HepG2 (cell line): ENCODE results near the gene DLG3. TPM values are rescaled to one million over a fixed set of nuclear protein-coding genes. Genes with fewer than 3 reads are reported as not detected.

ENCODE experiments used
- ATAC-seq: fragments of 200-7000 bp; cut with Tn5 transposase; 3 replicates; pipeline ENCODE4 v1.9.1; 2020; ENCODE audit warnings: mild to moderate bottlenecking, moderate library complexity
- BruUV-seq: library from RNA; stranded (reverse); fragments of 400-500 nt; replicated peaks from 2 replicates; lab custom pipeline; 2021; lab: Mats Ljungman, UMichigan
- CTCF ChIA-PET: fragments of 300-600 bp; formaldehyde crosslinking; extraction: SDS; loops from one replicate; lab custom pipeline; 2021; ENCODE audit warnings: low total read pairs, inconsistent platforms, low intra/inter-chr PET ratio; lab: Yijun Ruan, JAX
- POLR2A ChIA-PET: fragments of 350-600 bp; sonication (Branson Sonifier 250); formaldehyde crosslinking; loops from one replicate; lab custom pipeline; 2020; ENCODE audit warnings: antibody characterized with exemption, inconsistent platforms; lab: Yijun Ruan, JAX
- DNase-seq: peaks from one replicate; pipeline ENCODE4 v3.0.0-alpha.2; 2015; ENCODE audit warnings: low spot score
- FAIRE-seq: peaks from 3 replicates; lab custom pipeline; 2011; peaks lifted over from hg19 to GRCh38; lab: Jason Lieb, UNC
- H2AFZ ChIP-seq: one replicate; pipeline ENCODE4 v1.6.1; 2011; ENCODE audit warnings: low read length, inconsistent platforms
- H3K27ac ChIP-seq: fragments of 300-600 bp; 3 replicates; pipeline ENCODE4 v1.8.0; 2011; ENCODE audit warnings: mixed run types, mild to moderate bottlenecking, mixed read lengths, low read length, inconsistent platforms; ENCODE audit not compliant: insufficient read depth; ENCODE audit errors: extremely low read length
- H3K27me3 ChIP-seq, 2 experiments: fragments of 200-600 bp in 1 of 2; 2 replicates in 1 of 2; 3 replicates in 1 of 2; pipeline versions ENCODE4 v1.6.0 to v1.8.0; 2011; ENCODE audit warnings: low read length in 2 of 2, mild to moderate bottlenecking in 2 of 2, moderate library complexity in 2 of 2, inconsistent platforms in 1 of 2; ENCODE audit not compliant: insufficient read depth in 2 of 2, control insufficient read depth in 1 of 2
- H3K36me3 ChIP-seq, 2 experiments: fragments of 200-600 bp in 1 of 2; replicated peaks in 1 of 2; 2 replicates in 1 of 2; 3 replicates in 1 of 2; pipeline versions ENCODE4 v1.5.1 to v1.8.0; 2011; ENCODE audit warnings: low read length in 2 of 2, inconsistent platforms in 1 of 2; ENCODE audit not compliant: insufficient read depth in 2 of 2, control insufficient read depth in 1 of 2
- H3K4me1 ChIP-seq: 2 replicates; pipeline ENCODE4 v1.5.1; 2012; ENCODE audit warnings: low read length, inconsistent platforms; ENCODE audit not compliant: insufficient read depth
- H3K4me2 ChIP-seq: 2 replicates; pipeline ENCODE4 v1.6.0; 2011; ENCODE audit warnings: low read depth, low read length, inconsistent platforms
- H3K4me3 ChIP-seq, 3 experiments: fragments of 200-600 bp in 1 of 3; sonication (generic), shearing (Covaris generic) in 1 of 3; replicated peaks in 1 of 3; 2 replicates each; pipeline ENCODE4 v1.5.1; 2011 to 2016; ENCODE audit warnings: low read length in 3 of 3, inconsistent platforms in 2 of 3, low read depth in 2 of 3, mild to moderate bottlenecking in 2 of 3, control low read depth in 1 of 3, mixed read lengths in 1 of 3; ENCODE audit not compliant: insufficient read depth in 1 of 3
- H3K79me2 ChIP-seq: one replicate; pipeline ENCODE4 v1.6.1; 2011; ENCODE audit warnings: low read length, inconsistent platforms; ENCODE audit not compliant: insufficient read depth
- H3K9ac ChIP-seq: 2 replicates; pipeline ENCODE4 v1.6.0; 2011; ENCODE audit warnings: mild to moderate bottlenecking, low read depth, low read length, inconsistent platforms; ENCODE audit not compliant: insufficient read depth
- H3K9me3 ChIP-seq: 2 replicates; pipeline ENCODE4 v1.5.1; 2012; ENCODE audit warnings: mild to moderate bottlenecking, low read length
- H4K20me1 ChIP-seq: 2 replicates; pipeline ENCODE4 v1.6.0; 2011; ENCODE audit warnings: inconsistent platforms, mild to moderate bottlenecking, low read length, moderate library complexity; ENCODE audit not compliant: insufficient read depth
- ATF7-NPFF ChIP-seq: sonication (generic); formaldehyde crosslinking; IDR thresholded peaks from 2 replicates; pipeline ENCODE4 v1.8.1; 2023; ENCODE audit warnings: mild to moderate bottlenecking, low read depth, missing genetic modification reagents, moderate library complexity
- CEBPB ChIP-seq: IDR thresholded peaks from 2 replicates; pipeline ENCODE4 v1.6.1; 2011; ENCODE audit warnings: low read depth, low read length, improper control_type of control experiment, borderline replicate concordance
- CEBPG ChIP-seq: IDR thresholded peaks from 2 replicates; pipeline ENCODE4 v1.6.1; 2016
- ETV5 ChIP-seq: IDR thresholded peaks from 2 replicates; pipeline ENCODE4 v1.6.1; 2018; ENCODE audit warnings: missing biosample characterization, missing genetic modification reagents, inconsistent platforms, borderline replicate concordance
- HOXD1 ChIP-seq: sonication (generic); formaldehyde crosslinking; IDR thresholded peaks from 2 replicates; pipeline ENCODE4 v1.5.0; 2020; ENCODE audit warnings: missing genetic modification reagents
- ISX ChIP-seq: sonication (generic); formaldehyde crosslinking; conservative IDR thresholded peaks from 2 replicates; pipeline ENCODE4 v1.5.0; 2020; ENCODE audit warnings: missing genetic modification reagents
- KDM2A ChIP-seq: sonication (generic); formaldehyde crosslinking; IDR thresholded peaks from 2 replicates; pipeline ENCODE4 v1.4.0; 2020; ENCODE audit warnings: low read depth, missing genetic modification reagents, borderline replicate concordance
- KMT2A ChIP-seq: sonication (generic); formaldehyde crosslinking; IDR thresholded peaks from 2 replicates; pipeline ENCODE4 v1.4.0; 2020; ENCODE audit warnings: missing genetic modification reagents
- TMF1 ChIP-seq: sonication (generic); formaldehyde crosslinking; IDR thresholded peaks from 2 replicates; pipeline ENCODE4 v1.8.1; 2022; ENCODE audit warnings: low read depth, missing genetic modification reagents
- ZNF337 ChIP-seq: sonication (generic); formaldehyde crosslinking; IDR thresholded peaks from 2 replicates; pipeline ENCODE4 v1.5.1; 2020; ENCODE audit warnings: missing genetic modification reagents, low read depth, mild to moderate bottlenecking, borderline replicate concordance
- ZNF629 ChIP-seq: sonication (generic); formaldehyde crosslinking; conservative IDR thresholded peaks from 2 replicates; pipeline ENCODE4 v1.5.0; 2020; ENCODE audit warnings: missing genetic modification reagents
- ZNF747 ChIP-seq: sonication (generic); formaldehyde crosslinking; IDR thresholded peaks from 2 replicates; pipeline ENCODE4 v1.8.1; 2023; ENCODE audit warnings: missing genetic modification reagents, mild to moderate bottlenecking, borderline replicate concordance
- ZNF775 ChIP-seq: sonication (generic); formaldehyde crosslinking; IDR thresholded peaks from 2 replicates; pipeline ENCODE4 v1.4.0; 2020; ENCODE audit warnings: missing genetic modification reagents, mild to moderate bottlenecking, moderate library complexity, borderline replicate concordance
- ZNF790 ChIP-seq: sonication (generic); formaldehyde crosslinking; IDR thresholded peaks from 2 replicates; pipeline ENCODE4 v1.8.0; 2022; ENCODE audit warnings: missing genetic modification reagents, mild to moderate bottlenecking, borderline replicate concordance
- ZSCAN22 ChIP-seq: sonication (generic); formaldehyde crosslinking; IDR thresholded peaks from 2 replicates; pipeline ENCODE4 v1.4.0; 2020; ENCODE audit warnings: mild to moderate bottlenecking, missing genetic modification reagents
- ZSCAN9 ChIP-seq: IDR thresholded peaks from 2 replicates; pipeline ENCODE4 v1.6.1; 2016; ENCODE audit warnings: borderline replicate concordance
- WGBS: methylation state at CpG from one replicate; pipeline ENCODE4 v1.1.6; 2017; ENCODE audit warnings: low lambda C conversion rate; 5-methylcytosine and 5-hydroxymethylcytosine counted together
- in situ Hi-C: cut with HindIII; loops from 2 replicates; pipeline ENCODE4 v1.10.0; 2017; ENCODE audit warnings: low pct_unique_long_range_greater_than_20kb; ENCODE audit not compliant: extremely low pct_ligation_motif_present
- intact Hi-C: fragments of 100-400 bp; cut with micrococcal nuclease; formaldehyde crosslinking; loops from one replicate; pipeline ENCODE4 v1.10.0; 2022; ENCODE audit not compliant: unreplicated experiment
- polyA plus RNA-seq, 8 experiments: library from polyadenylated mRNA; depleted of rRNA in 3 of 8; stranded (reverse) in 7 of 8; unstranded in 1 of 8; fragments of >200 nt; fragmentation: Illumina TruSeq in 4 of 8; extraction: Trizol in 4 of 8; gene quantifications; 2 replicates each; pipeline versions ENCODE4 v1.2.1 to v1.2.3, GENCODE V29; 2011 to 2016; ENCODE audit warnings: low read depth in 4 of 8, missing spikeins in 1 of 8, mixed read lengths in 1 of 8; ENCODE audit not compliant: insufficient read depth in 1 of 8
- total RNA-seq, 5 experiments: library from RNA; depleted of rRNA; stranded (reverse); fragments of >200 nt; fragmentation: Illumina TruSeq; extraction: Trizol; gene quantifications; 2 replicates each; pipeline ENCODE4 v1.2.3, GENCODE V29; 2016; ENCODE audit warnings: low read depth in 1 of 5
- TF ChIP-seq, protein P1 (sequence below): sonication (generic); formaldehyde crosslinking; IDR thresholded peaks from 2 replicates; pipeline ENCODE4 v1.4.0; 2020; ENCODE audit warnings: missing genetic modification reagents, borderline replicate concordance

DLG3 gene
- total and polyA plus RNA-seq, 2 of the 13 experiments (the other 11 are each of a cell fraction or from before 2014, with no cell fraction given), result 9.9 to 19.4 TPM

DNA sequence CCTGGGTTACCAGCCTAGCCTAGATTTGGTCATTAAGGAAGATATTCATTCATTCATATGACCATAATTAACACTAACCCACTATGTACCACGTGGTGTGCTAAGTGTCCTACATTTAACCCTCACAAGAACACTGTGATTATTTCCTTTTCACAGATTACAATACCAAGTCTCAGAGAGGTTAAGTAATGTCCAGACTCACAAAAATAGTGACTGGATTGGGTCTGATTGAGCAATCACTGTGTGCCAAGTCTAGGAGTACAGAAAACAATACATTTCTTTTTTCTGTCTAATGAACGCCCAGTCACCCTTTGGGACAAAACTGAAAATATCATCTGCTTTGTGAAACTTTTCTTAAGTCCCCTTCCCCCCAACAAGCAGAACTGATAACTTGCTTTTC, 7.6 kb upstream of the DLG3 start:
- in situ Hi-C loops, result no loop called here
- no TSS peak for BruUV-seq
- no peak for TF ChIP-seq ETV5 (CRISPR knock-in tag)
- TF ChIP-seq CEBPB, result peak; percentile 36; the same call in 1 of the 2 replicates
- TF ChIP-seq TMF1, result no peak
- TF ChIP-seq CEBPG (CRISPR knock-in tag), result peak; percentile 14; the same call in 1 of the 2 replicates
- TF ChIP-seq ISX (CRISPR knock-in tag), result no peak
- no peak for TF ChIP-seq ZNF747 (CRISPR knock-in tag)
- FAIRE-seq (no peak), ATAC-seq (no peak), DNase-seq (no peak)
- POLR2A ChIA-PET, result no interaction called here
- intact Hi-C loops, result no loop called here
- Histone ChIP-seq H3K79me2 (no peaks in the 10 kb centered on the region), H4K20me1 (no peaks in the 10 kb centered on the region), H2AFZ (no peak overlapping the region), H3K27me3 (no peaks in the 10 kb centered on the region), H3K27ac (no peak overlapping the region), H3K9ac (no peak overlapping the region), H3K4me2 (no peak overlapping the region), H3K36me3 (no peaks in the 10 kb centered on the region), H3K4me3 (no peak overlapping the region), H3K9me3 (no peaks in the 10 kb centered on the region), H3K4me1 (peaks cover 22% of the 10 kb centered on the region)
- CTCF ChIA-PET, result interaction anchor here (0.6 kb wide), 1 partner anchor 227 kb away, joined by 3 read pairs; no protein-coding TSS in a partner anchor
- WGBS, result 25% methylated on average over 2 of the region's 2 CpGs

DNA sequence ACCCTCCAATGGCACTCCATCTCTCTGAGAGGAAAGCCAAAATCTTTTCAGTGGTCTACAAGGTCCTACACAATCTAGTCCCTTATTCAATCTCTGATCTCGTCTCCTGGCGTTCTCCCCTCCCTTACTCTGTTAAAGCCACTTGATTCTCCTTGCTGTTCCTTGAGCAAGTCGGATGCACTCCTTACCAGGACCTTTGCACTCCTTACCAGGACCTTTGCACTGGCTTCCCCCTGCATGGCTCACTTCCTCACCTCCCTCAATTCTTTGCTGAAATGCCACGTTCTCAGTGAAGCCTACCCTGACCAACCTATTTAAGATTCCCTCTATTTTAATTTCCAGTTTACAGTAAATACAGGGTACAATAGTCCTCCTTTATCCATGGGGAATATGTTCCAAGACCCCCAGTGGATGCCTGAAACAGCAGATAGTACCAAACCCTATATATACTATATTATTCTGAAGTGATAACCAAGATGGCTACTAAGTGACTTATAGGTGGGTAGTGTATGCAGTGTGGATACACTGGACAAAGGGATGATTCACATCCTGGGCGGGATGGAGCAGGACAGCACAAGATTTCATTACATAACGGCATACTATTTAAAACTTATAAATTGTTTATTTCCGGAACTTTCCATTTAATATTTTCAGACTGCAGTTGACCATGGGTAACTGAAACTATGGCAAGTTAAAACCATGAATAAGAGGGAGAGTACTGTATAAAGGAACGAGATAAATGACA, 6.5 kb upstream of the DLG3 start:
- intact Hi-C loops (no loop called here), in situ Hi-C loops (no loop called here)
- BruUV-seq, result no TSS peak
- CTCF ChIA-PET, result no interaction called here
- H3K9me3 ChIP-seq, result no peaks in the 10 kb centered on the region
- no peaks in the 10 kb centered on the region for H3K36me3 ChIP-seq
- H3K27ac ChIP-seq, result no peak overlapping the region
- DNase-seq (no peak), FAIRE-seq (no peak), ATAC-seq (no peak)
- no peak overlapping the region for H2AFZ ChIP-seq
- no peak overlapping the region for H3K4me3 ChIP-seq
- H3K79me2 ChIP-seq, result no peaks in the 10 kb centered on the region
- H3K4me2 ChIP-seq, result no peak overlapping the region
- H4K20me1 ChIP-seq, result no peaks in the 10 kb centered on the region
- 17% methylated on average over 8 of the region's 8 CpGs for WGBS
- POLR2A ChIA-PET, result no interaction called here
- no peak overlapping the region for H3K9ac ChIP-seq
- H3K4me1 ChIP-seq, result peaks cover 20% of the 10 kb centered on the region
- TF ChIP-seq ZNF775 (CRISPR knock-in tag), result no peak
- no peak for TF ChIP-seq KMT2A (CRISPR knock-in tag)
- TF ChIP-seq, protein P1, sequence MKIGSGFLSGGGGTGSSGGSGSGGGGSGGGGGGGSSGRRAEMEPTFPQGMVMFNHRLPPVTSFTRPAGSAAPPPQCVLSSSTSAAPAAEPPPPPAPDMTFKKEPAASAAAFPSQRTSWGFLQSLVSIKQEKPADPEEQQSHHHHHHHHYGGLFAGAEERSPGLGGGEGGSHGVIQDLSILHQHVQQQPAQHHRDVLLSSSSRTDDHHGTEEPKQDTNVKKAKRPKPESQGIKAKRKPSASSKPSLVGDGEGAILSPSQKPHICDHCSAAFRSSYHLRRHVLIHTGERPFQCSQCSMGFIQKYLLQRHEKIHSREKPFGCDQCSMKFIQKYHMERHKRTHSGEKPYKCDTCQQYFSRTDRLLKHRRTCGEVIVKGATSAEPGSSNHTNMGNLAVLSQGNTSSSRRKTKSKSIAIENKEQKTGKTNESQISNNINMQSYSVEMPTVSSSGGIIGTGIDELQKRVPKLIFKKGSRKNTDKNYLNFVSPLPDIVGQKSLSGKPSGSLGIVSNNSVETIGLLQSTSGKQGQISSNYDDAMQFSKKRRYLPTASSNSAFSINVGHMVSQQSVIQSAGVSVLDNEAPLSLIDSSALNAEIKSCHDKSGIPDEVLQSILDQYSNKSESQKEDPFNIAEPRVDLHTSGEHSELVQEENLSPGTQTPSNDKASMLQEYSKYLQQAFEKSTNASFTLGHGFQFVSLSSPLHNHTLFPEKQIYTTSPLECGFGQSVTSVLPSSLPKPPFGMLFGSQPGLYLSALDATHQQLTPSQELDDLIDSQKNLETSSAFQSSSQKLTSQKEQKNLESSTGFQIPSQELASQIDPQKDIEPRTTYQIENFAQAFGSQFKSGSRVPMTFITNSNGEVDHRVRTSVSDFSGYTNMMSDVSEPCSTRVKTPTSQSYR (CRISPR knock-in tag), result no peak
- TF ChIP-seq KDM2A, result no peak
- no peak for TF ChIP-seq ZSCAN22 (CRISPR knock-in tag)
- no peak for TF ChIP-seq ZNF629 (CRISPR knock-in tag)
- no peak for TF ChIP-seq ZSCAN9
- no peak for TF ChIP-seq ZNF337 (CRISPR knock-in tag)
- TF ChIP-seq HOXD1, result no peak
- no peak for TF ChIP-seq ATF7-NPFF (CRISPR knock-in tag)
- TF ChIP-seq ZNF790 (CRISPR knock-in tag), result no peak
- no peaks in the 10 kb centered on the region for H3K27me3 ChIP-seq
